ENCODE measurements around the gene FBXO15.

Gene FBXO15

DNA sequence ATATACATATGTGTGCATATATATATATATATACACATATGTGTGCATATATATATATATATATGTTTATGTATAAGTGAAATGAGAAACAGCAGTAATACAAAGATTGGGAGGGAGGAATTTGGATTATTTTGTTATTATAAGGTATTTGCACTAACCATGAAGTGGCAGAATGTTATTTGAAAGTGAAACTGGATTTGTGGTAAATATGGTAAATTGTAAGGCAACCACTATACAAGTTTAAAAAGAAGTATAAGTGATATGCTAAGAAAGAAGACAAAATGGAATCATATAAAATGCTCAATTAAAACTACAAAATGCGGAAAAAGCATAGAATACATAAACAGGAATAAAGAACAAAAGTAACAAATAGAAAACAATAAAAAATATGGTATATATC lies 37.5 kb downstream of the FBXO15 start:
- no peak for DNase-seq

DNA sequence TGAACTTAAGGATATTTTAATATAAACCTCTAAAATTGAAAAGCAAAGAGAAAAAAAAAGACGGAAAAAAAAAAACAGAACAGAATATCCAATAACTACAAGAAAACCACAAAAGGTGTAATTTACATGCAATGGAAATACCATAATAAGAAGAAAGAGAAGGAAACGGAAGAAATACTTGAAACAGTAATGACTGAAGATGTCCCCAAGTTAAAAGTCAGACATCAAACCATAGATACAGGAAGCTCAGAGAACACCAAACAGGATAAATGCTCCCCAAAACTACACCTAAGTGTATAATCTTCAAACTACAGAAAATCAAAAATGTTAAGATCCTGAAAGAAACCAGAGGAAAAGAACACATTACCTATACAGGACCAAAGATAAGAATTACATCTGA lies 39.2 kb downstream of the FBXO15 start:
- DNase-seq, result no peak

DNA sequence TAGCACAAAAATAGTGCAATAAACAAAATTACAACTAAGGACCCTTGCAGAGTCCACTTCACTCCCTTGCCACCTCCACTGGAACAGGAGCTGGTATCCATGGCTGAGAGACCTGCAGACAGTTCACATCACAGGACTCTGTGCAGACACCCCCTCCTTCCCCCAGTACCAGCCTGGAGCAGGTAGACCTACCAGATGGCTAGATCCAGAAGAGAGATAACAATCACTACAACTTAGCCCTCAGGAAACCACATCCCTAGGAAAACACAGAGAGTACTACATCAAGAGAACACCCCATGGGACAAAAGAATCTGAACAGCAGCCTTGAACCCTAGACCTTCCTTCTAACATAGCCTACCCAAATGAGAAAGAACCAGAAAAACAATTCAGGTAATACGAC lies 49.8 kb downstream of the FBXO15 start:
- DNase-seq, result no peak

DNA sequence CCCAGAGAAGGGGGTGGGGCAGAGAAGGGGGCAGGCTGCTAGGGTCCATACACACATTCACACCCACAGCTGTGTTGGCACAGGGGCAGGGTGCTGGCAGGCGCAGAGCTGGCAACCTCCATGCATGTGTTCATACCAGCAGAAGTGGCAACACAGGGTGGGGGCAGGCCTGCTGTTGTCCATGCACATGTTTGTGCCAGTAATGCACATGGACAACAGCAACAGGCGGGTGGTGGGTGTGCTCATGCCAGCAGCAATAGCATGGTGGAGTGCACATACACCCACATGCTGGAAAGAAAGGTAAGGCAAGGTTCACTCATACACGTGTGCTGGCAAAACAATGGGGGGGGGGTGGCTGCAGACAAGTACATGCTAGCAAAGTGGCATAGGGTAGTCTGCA lies 54.7 kb downstream of the FBXO15 start:
- no peak for DNase-seq

DNA sequence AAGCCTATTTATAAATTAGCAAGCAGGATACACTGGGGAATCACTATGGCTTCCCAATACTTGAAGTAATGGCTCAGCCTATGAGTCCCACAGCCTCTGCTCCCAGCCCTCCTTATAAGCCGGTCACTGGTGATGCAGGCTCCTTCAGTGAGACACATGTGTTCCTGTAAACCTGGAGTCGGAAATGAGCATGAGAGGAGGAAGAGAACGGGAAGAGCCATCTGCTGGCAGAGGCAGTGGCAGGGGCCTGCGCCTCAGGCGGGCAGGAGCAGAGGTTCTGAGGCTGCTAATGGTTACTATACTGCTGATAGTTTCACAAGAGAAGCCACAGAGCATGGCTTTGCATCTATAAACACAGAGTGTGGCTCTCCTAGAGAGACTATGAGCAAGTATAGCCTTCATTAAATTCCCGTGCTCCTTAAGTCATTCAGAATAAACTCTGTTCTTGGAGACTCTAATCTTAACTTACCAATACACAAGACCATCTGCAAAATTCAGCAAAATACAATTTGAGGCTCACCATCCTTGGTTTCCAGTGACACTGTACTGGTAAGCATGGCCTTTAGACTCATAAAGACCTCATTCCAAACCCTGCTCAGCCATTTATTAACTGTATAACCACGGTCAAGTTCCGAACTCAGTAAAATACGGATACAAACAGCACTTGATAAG lies 63.3 kb downstream of the FBXO15 start:
- DNase-seq, result no peak

DNA sequence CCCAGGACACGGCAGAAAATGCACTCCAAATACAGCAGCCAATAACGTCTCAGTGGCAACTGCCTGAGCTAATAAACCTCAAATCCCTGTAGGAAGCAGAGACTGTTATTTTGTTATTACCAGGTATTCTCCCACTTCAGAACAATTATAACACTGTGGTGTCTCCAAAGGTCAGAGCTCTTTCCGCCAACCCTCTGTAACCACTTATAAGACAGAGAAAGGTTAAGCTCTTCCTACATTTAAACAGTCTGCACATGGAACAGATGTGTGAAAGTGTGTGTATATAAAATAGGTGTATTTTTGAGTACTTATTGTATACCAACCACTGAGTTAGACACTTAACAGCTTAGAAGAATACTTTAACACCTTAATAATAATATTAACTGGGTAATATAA lies 64.1 kb downstream of the FBXO15 start:
- DNase-seq, result no peak

DNA sequence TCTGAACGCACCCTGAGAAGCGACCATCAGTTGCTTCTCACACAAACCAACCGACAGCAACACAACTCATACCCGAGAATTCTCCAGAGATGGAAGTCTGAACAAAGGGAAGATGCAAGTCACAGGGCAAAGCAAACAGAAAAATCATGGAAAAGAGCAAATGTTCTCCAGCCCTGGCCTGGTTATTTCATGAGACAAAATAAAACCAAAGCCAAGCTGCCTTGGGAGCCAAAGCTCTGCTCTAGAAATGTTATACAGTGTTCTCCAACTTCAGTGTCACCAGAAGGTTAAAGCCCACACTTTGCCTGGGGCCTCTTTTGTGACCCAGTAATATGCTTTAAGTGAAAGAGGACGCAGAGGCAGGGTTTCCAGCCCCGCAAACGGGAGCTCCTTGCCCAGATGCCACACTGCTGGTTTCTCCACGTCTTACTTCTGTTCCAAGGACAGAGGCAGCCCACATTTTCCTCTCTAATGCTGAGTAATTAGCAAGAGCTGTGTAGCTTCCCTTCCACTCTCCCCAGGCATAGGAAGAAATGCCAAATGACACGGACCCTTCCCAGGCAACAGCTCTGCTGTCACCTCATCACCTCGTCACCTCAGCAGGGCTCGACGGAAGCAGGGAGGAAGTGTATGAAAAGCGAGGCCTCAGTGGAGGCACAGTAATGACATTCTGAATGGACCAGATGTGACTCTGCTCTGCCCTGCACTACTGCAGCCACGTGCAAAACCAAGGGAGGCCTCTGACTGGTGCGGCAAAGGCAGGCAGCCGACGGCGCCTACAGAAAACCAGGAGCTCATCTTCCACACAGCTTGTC lies 64.7 kb downstream of the FBXO15 start:
- no peak for DNase-seq

DNA sequence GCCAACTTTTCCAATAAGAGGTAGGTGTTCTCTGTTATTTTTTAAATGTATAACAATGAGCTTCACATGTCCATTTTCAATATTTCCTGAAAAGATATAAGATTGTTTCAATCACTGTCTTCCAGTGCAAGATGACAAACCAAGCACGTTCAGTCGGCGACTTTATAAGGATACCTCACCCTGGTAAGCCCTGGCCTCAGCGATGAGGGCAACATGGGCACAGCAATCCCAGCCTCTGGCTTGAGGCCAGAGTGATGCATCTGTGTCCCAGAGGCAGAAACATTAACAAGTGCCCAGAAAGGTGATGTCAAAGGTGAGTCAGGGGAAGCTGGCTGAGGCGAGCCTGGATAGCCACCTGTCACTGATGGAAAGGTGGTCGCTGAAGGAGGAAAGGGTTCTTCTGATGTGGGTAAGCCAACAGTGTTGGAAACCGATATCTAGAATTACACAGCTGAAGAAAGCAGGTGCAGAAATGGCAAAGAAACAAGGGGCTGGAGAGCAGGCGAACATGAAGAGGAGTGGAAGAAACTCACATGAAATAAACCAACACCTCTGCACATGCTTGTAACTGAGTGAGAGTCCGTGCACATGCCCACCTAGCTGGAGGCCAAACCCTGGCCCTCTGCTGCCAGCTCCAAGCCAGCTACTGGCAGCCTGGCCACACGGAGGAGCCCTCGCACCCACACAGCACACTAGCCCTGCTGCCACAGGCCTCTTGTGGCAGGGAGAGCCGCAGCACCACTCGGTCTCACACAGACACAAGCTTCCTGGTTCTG lies 65.5 kb downstream of the FBXO15 start:
- no peak for DNase-seq

DNA sequence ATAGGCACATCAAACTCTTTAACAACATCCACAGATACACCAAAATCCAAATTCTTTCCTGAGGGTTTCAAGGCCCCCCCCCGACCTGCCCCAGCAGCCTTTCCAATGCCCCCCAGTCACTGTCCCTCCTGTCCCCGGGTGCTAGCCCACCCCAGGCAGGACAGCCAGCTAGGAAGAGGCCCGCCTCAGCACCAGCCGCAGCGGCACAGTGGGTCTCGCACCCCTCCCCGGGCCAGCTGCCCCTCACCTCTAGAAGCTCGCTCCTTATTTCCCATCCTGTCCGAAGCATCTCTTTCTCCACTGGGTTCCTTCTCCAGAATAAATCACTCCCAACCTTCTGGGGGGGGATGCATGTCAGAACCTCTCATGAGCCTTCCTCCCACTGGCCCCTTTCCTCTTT lies 69.4 kb downstream of the FBXO15 start:
- no peak for DNase-seq

DNA sequence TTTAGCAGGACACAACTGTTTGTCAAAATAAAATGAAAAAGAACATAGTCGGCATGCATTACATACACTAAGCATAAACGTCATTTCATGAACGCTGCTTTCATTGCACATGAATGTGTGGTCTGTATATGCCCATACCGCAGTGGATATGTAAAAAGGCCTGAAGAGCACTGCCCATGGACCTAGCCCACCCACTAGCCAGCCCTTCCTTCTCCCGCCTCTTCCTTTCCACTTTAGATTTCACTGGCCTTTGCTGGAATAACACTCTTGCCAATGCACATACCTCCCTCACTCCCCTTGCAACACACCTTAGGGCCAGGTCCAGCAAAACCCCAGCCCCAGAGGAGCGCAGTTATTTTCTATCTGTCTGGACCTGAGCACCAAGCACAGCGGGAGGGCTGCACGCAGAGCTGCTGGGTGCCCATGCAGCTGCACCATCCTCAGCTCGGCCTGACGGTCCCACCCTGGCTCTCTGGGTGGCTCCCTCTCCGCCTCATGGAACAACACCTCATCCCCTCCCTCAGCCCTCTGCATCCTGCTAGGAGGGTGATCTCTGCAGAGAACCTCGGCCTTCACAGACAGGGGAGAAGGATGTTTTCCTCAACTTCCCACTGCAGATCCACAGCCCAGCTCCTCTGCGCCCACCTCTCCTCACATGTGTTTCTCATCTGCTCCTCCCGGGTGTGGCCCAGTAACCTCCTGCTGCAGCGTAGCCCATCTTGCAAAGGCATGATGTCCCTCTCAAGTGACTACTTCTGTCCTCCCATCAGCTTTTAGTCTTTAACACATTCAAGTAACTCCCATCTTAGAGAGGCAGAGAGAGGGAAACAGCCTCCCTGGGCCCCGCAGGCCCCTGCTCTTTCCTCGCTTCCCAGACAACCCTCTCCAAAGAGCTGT lies 72.7 kb downstream of the FBXO15 start:
- DNase-seq, result no peak

DNA sequence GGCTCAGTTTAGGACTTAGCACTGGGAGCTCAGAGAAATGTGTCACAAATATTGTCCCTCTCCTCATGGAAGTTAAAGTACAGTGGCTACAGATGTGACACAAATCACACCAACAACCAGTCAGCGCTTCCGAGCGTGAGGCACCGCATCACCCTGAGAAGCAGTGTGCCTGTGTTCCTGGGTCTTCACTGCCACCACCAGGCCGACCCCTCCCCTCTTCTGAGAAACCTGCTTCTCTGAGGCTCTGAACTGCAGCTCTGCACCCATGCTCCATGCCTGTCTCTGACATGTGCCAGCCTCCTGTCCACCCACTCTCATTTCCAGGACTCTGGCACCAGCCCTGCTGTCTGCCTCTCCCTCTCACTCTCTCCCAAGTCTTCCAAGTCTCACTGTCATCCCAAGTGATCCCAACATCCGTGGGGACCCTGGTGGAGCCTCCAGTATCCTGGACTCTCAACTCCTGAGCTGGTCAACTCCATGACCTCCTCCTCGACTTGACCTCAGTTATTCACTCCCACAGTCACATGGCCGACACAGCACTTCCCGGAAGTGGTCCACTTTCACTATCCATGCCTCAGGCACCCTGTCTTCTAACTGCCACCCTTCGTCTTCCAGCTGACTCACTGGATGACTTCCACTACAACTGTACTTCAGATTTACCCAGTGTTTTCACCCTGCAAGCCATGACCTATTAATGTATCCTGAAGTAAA lies 73.5 kb downstream of the FBXO15 start:
- no peak for DNase-seq

DNA sequence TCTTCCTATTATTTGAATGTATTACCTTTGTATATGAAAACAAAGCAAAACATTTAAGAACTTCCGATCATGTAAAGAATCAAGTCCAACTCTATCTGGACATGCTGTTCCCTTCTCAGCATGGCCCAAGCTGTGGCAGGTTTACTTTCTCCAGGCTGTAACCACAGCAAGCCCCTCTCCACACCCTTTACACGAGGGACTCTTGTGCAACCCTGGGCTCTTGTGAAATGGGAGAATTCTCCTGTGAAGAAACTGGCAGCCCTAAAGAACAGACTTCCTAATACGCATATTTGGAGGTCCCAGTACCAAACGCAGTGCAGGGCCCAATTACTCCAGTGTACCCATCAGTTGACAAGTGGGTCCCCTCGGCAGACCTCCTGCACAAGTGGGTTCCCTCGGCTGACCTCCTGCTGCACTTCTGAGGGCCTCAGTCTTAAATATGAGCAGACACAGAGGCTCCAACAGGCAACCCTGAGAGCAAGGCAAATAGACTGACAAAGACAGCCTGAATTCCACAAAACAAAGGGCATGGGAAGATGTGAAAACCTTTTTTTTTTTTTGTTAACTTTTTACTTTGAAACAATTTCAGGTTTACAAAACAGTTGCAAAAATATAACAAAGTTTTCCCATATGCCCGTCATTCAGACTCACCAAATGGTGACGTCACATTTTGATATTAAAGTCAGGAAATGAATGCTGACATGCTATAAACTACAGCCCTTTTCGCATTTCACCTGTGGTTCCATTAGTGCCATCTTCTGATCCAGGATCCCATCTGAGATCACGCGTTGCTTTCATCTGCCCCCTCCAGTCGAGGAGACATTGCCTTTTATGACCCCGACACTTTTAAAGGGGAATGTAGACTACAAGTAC lies 78.2 kb downstream of the FBXO15 start:
- DNase-seq, result no peak

DNA sequence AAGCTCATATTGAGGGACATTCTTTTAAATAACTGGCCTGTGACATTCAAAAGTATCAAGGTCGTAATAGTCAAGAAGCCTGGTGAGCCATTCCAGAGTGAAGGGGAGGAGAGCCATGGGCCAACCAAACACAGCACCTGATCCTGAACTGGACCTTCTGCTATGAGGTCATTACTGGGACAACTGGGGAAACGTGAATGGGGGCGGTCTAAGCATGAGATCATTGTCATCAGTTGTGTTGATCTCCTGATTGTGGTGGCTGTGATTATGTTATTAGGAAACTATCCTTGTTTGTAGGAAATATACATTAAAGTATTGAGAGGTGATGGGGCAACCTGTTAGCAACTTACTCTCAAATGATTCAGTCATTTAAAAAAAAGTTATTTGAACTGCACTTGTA lies 79.3 kb downstream of the FBXO15 start:
- no peak for DNase-seq

DNA sequence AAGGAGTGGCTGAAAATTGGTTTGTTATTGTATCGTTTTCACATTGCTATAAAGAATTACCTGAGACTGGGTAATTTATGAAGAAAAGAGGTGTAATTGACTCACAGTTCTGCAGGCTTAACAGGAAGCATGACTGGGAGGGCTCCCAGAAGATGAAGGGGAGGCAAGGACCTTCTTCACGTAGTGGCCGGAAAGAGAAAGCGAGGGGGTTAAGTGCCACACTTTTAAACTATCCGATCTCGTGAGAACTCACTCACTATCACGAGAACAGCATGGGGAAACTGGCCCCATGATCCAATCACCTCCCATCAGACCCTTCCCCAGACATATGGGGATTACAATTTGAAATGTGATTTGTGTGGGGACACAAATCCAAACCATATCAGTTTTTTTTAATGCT lies 81.6 kb downstream of the FBXO15 start:
- no peak for DNase-seq

DNA sequence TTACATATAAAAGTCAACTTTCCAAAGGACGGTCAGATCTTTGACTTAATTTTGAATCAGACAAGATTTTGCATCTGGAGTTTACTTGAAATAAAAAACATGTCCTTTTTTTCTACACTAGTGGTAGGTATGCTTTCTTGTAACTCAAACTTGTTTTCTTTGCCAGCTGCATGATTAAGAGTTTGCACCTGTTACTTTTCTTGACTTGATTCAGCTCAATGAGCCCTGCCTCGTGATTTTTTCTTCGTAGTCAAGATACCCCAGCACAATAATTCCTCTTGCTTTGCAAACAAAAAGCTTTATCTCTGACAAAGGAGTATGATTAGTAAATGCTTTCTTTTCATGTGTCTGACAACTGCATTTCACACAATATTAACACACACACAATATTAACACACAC lies 82.3 kb downstream of the FBXO15 start:
- DNase-seq, result no peak

DNA sequence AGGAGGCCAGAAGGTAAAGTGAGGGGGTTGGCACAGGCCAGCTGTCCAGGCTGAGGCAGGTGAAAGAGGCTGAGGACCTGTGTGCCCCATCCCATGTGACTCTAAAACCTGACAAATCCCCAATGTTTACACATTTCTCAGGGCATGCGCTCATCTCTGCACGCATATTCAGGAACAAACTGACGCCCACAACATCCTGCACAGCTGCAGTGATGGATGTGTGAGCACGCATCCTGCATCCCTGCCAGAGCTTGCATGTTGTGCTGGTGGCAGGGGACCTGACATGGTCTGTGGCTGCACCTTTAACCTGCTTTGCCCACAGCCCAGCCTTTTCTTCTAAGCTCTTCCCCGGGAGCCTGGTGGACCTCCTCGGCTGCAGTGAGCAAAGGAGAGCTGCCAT lies 83.1 kb downstream of the FBXO15 start:
- DNase-seq, result no peak

DNA sequence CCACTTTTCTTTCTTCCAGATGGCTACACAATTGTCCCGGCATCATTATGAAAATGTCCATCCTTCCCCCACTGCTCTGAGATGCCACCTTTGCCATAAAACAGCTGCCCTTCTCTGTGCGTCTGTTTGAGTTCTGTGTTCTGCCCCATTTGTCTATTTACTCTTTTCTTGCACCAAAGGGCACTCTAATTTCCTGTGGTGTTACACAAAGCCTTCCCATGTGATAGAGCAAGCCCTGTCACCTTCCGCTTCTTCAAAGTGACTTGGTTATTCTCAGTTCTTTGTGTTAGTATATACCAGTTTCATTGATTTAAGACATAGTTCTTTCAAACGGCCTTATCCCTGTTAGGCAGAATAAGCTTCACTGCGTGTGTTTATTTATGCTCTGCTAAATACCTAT lies 84.1 kb downstream of the FBXO15 start:
- no peak for DNase-seq

DNA sequence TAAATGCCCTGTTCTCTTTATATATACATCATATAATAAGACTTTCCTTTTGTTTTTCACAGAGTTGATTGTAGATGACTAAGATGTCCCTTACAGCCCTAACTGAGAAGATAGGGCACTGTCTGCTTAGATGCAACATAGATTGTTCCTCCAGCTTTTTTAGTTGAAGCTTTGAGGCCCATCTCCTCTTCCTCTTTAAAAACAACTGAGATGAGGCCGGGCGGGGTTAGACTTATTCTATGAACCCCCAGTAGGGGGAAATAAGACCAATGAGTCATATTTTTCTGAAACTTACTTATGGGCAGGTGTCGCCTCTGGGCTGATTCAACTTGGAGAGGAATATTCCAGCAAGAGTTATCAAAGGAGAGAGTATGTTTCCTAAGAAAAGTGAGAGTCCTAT lies 84.6 kb downstream of the FBXO15 start:
- DNase-seq, result no peak

DNA sequence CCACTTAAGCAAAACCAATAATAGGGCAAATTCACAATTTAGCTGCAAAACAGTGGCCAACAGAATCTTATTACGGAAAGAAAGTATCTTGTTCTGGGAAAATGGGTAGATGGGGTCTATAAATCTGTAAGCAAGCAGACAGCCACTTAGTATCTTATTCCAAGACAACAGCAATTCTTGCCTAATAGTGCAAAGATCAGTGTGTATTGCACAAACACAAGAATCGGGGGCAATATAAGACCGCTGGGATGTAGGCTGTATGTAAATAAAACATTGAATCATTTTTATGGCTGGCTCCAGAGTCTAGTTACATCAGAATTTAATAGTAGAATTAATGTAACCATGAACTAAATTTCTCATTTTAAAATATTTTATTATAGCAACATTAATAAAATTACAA lies 85.6 kb downstream of the FBXO15 start:
- no peak for DNase-seq

DNA sequence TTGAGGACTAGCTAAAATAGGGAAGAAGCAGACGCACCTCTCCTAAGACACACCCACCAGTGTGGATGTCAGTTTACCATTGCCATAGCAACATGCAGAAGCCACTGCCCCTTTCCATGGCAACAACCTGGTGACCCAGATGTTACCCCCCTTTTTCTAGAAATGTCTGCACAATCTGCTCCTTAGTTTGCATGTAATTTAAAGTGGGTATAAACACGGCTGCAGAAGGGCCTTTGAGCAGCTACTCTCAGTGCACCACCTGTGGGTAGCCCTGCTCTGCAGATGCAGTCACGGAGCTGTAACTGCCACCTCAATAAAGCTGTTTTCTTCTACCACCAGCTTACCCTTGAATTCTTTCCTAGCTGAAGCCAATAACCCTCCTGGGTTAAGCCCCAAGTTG lies 87.1 kb downstream of the FBXO15 start:
- no peak for DNase-seq

DNA sequence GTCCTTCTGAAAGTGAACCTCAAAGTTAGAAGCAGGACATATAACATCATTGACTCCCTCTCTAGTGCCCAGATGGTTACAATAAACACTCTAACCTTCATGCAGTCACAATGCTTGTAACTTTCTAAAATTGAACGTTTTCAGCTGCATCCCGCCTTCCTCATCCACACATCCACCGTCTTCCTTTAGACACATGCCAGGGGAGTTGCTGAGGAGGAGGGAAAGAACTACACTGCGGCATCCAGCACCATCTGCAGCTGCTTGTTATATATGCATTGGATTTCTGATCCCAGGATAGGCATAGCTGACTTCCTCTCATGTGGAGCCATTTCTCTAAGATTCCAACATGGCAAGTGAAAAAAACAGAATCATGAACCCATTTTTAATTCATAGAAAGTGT lies 96.8 kb downstream of the FBXO15 start:
- DNase-seq, result no peak

All from cerebellar nuclear complex (tissue), 1 donor.